ENCODE results near the gene DIS3L. TPM values are rescaled to one million over a fixed set of nuclear protein-coding genes. Genes with fewer than 3 reads are reported as not detected.
"Not testable (repeated sequence)": the region's sequence is repeated elsewhere in the genome, so short reads cannot be mapped to it uniquely, and the experiment has no call there.

DIS3L gene
- polyA plus RNA-seq: 10 to 100 TPM; 27.6 to 38.2 (median 27.8) TPM

DNA sequence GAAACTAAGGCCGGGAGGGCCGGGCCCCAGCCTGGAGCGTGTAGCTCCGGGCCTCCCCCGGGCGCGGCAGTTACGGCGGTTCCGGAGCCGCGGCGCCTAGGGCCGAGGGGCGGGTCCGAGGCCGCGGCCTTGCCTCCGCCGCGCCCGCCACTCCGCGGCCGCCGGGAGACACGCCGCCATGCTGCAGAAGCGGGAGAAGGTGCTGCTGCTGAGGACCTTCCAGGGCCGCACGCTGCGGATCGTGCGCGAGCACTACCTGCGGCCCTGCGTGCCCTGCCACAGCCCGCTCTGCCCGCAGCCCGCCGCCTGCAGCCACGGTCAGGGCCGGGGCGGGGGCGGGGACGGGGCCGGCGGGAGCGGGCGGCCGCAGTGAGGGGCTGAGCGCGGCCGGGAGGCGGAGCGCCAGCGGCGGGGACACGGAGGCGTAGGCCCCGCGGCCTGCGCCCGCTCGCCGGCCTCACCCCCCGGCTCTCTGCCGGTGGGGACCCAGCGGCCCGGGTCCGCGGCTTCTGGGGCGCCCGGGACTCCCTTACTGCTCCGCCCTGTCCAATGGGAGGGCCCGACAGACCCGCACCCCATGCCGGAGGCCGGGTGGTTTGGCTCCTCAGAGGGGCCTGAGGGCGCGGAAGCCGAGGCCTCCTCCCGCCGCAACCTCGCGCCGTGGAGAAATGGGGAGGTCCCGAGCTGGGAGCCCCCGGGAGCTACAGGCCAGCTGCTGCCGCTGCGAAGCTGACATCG lies at the start of gene DIS3L:
DIS3L (plus strand) TSS at position 150 of the 738 bp plus-strand sequence; CDS start at position 179, 29 bp downstream.
- DNase-seq: peak; percentile 71 to 75 (median 73)
- no peaks in the 10 kb centered on the region for H3K9me3 Mint-ChIP-seq
- peak within 1 kb of the TSS; percentile 83 to 91 (median 86) for H3K4me3 Mint-ChIP-seq
- peaks cover 2 to 4% (median 2%) of the 10 kb centered on the region in 3 donors for H3K27me3 Mint-ChIP-seq (ENCODE audit: low read depth in 3 of 3)
- peak within 1 kb of the TSS; percentile 88 to 95 (median 94) for H3K27ac Mint-ChIP-seq
- peaks cover 44 to 45% of the 10 kb centered on the region in 2 donors for H3K4me1 Mint-ChIP-seq
- H3K36me3 Mint-ChIP-seq: peaks cover 0 to 3% (median 0%) of the 10 kb centered on the region in 3 donors

DNA sequence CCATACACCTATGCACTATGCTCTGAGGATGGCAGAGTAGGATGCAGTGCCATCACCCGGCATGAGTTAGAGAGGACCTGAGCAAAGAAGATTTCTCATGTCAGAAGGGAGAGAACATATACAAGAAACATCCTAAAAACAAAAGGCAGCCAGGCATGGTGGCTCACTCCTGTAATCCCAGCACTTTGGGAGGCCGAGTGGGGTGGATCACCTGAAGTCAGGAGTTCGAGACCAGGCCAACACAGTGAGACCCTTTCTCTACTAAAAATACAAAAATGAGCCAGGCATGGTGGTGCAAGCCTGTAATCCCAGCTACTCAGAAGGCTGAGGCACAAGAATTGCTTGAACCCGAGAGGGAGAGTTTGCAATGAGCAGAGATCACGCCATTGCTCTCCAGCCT lies 47.5 kb upstream of the DIS3L start:
- not testable (repeated sequence) for H3K27me3 Mint-ChIP-seq (ENCODE audit: low read depth in 3 of 3); H3K4me3 Mint-ChIP-seq; H3K36me3 Mint-ChIP-seq; H3K9me3 Mint-ChIP-seq; H3K27ac Mint-ChIP-seq; DNase-seq; H3K4me1 Mint-ChIP-seq

DNA sequence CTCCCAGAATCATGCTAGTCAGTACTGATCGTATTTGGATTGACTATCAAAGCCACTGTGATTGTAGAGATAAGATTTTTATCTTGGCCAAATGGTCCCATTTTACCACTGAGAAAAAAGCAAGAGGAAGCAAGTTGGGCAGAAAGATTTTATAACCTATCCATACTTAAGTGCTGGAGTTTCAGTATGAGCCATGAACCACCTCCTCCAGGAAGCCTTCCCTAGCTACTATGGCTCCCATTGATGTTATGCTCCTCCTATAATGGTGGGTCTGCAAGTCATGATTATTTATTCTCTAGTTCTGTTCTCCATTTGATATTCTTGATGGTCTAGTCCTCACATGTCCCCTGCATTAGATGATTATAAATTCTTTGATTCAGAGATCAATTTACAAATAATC lies 46.4 kb upstream of the DIS3L start:
- H3K27me3 Mint-ChIP-seq (ENCODE audit: low read depth in 3 of 3): peaks cover 0 to 13% (median 10%) of the 10 kb centered on the region in 3 donors
- no peak for DNase-seq
- no peaks in the 10 kb centered on the region for H3K9me3 Mint-ChIP-seq
- no peak overlapping the region for H3K4me3 Mint-ChIP-seq
- no peaks in the 10 kb centered on the region for H3K36me3 Mint-ChIP-seq
- H3K27ac Mint-ChIP-seq: no peak overlapping the region
- H3K4me1 Mint-ChIP-seq: peaks cover 6 to 9% of the 10 kb centered on the region in 2 donors

DNA sequence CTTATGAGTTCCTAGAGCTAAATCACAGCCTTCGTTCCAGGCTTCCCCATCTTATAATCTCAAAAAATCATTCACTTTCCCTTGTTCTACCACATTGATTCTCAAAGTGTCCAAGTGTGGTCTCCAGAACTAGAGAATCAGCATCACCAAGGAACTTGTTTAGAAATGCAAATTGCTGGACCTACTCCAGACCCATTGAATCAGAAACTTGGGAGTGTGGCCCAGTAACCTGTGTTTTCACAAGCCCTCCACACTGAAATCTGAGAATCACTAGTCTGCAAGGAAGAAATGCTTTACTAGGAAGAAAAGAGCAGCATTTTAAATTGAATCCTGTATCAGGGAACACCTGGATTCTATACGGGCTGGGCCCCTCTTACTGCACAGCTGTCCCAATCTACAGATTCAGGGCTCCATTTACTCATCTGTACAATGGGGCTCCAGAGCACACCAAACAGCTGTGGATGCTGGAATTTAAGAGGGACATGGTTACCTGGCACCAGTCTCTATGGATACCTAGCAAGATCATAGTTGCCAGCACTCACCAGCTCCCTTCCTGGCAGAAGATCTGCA lies 43.7 kb upstream of the DIS3L start:
- no peak overlapping the region for H3K4me3 Mint-ChIP-seq

DNA sequence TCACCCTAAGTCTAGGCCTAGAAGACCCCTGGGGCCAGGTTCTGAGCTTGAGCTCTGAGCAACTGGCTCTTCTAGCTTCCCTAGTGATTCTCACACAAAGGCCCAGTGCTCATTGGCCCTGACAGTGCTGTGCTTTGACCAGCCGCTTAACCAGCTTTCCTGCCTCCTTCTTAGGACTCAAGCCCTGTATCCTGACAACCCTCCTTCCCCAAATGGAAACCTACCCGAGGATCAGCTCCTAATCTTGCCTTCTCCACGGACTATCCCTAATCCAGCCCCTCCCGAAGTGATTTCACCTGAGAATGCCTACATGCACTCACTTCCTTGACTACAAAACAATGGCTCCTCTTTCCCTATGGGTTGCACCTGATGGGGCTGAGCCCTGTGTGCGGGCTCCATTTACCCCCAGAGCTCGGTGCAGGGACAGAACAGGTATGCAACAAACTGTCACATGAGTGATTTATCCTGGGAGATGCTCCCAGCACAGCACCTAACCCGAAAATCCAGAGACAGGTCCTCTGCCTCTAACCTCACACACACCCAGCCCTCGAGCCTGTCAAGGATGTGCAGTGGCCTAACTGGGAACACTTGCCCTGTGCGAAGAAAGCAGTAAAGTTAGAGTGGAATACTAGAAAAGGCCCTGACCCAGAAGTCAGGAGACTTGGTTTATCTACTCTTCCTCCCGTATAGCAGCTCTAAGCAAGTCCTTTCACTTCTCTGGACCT lies 42.1 kb upstream of the DIS3L start:
- Mint-ChIP-seq H3K27ac (peak overlapping the region in 1 of 6 donors; percentile 29), H3K27me3 (ENCODE audit: low read depth in 3 of 3) (peaks cover 11 to 30% (median 20%) of the 10 kb centered on the region in 3 donors), H3K4me1 (peaks cover 20 to 22% of the 10 kb centered on the region in 2 donors), H3K9me3 (peaks cover 0 to 2% (median 0%) of the 10 kb centered on the region in 6 donors), H3K4me3 (peak overlapping the region; percentile 52 to 76 (median 73)), H3K36me3 (peaks cover 0 to 5% (median 4%) of the 10 kb centered on the region in 3 donors)
- no peak for DNase-seq

More for the DNA sequence above, 43.7 kb upstream of the DIS3L start:
- Mint-ChIP-seq H3K27me3 (ENCODE audit: low read depth in 3 of 3) (peaks cover 6 to 20% (median 17%) of the 10 kb centered on the region in 3 donors), H3K36me3 (peaks cover 0 to 5% (median 4%) of the 10 kb centered on the region in 3 donors), H3K9me3 (peaks cover 0 to 2% (median 0%) of the 10 kb centered on the region in 6 donors), H3K27ac (no peak overlapping the region), H3K4me1 (peaks cover 20 to 22% of the 10 kb centered on the region in 2 donors)
- no peak for DNase-seq

- DNase-seq: peak; percentile 3 to 21 (median 15)
- no peak overlapping the region for H3K27ac Mint-ChIP-seq
- H3K4me3 Mint-ChIP-seq: peak overlapping the region; percentile 54 to 79 (median 76)
- peaks cover 17 to 33% (median 22%) of the 10 kb centered on the region in 3 donors for H3K27me3 Mint-ChIP-seq (ENCODE audit: low read depth in 3 of 3)
- peaks cover 0 to 5% (median 4%) of the 10 kb centered on the region in 3 donors for H3K36me3 Mint-ChIP-seq
- peaks cover 20 to 22% of the 10 kb centered on the region in 2 donors for H3K4me1 Mint-ChIP-seq
- H3K9me3 Mint-ChIP-seq: peaks cover 0 to 2% (median 0%) of the 10 kb centered on the region in 6 donors
These were observed 41.3 kb upstream of the DIS3L start for GRCh38 chr15:66251790-66252684.

DNA sequence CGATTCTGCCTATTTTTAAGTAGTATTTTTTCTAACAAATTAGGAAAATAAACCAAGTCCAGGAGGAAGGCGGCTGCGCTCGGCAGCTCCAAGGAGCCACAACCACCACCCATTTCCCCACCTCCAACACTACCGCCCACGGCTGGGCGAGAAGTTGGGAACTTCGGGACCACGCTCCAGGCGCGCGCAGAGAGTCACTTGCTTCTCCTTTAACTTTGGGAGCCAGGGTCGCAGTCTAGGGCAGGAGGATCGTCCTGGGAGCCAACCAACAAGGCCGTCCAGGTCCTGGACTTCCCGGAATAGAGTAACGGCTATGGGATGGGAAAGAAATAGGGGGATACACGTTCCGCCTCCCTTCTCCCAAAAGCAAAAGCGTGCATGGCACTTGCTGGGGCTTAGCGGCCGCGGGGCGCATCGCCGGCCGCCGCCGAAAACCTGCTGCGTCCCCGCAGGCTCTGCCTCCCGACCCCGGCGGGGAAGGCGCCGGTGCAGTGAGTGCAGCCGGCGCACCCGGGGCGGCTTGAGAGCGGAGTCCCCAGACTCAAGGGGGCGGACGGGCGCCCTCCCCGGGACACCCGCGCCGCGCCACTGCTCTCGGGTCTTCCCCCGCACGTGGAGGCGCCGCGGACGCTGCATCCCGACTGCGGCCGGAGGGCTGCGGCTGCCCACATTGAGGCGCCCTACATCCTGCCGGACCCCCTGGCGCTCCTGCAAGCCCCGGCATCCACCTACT lies 40.5 kb upstream of the DIS3L start:
- Mint-ChIP-seq H3K36me3 (peaks cover 0 to 5% (median 4%) of the 10 kb centered on the region in 3 donors), H3K27me3 (ENCODE audit: low read depth in 3 of 3) (peaks cover 17 to 37% (median 25%) of the 10 kb centered on the region in 3 donors), H3K27ac (no peak overlapping the region), H3K4me1 (peaks cover 20 to 22% of the 10 kb centered on the region in 2 donors), H3K9me3 (peaks cover 0 to 2% (median 0%) of the 10 kb centered on the region in 6 donors), H3K4me3 (peak overlapping the region; percentile 51 to 79 (median 76))
- DNase-seq: peak; percentile 3 to 10 (median 7)

GRCh38 chr15:66253418-66254088 lies 39.8 kb upstream of the DIS3L start, which contains the start of gene MEGF11:
Gene MEGF11, minus strand, starts transcription at chr15:66253750. Its CDS starts 125,347 bp downstream, at chr15:66128403.
- Mint-ChIP-seq H3K27me3 (ENCODE audit: low read depth in 3 of 3) (peaks cover 17 to 37% (median 25%) of the 10 kb centered on the region in 3 donors), H3K4me3 (peak within 1 kb of the TSS; percentile 77 to 89 (median 80)), H3K36me3 (peaks cover 0 to 5% (median 4%) of the 10 kb centered on the region in 3 donors), H3K9me3 (peaks cover 0 to 2% (median 0%) of the 10 kb centered on the region in 6 donors), H3K4me1 (peaks cover 20 to 22% of the 10 kb centered on the region in 2 donors), H3K27ac (no peak within 1 kb of the TSS)
- no peak for DNase-seq

DNA sequence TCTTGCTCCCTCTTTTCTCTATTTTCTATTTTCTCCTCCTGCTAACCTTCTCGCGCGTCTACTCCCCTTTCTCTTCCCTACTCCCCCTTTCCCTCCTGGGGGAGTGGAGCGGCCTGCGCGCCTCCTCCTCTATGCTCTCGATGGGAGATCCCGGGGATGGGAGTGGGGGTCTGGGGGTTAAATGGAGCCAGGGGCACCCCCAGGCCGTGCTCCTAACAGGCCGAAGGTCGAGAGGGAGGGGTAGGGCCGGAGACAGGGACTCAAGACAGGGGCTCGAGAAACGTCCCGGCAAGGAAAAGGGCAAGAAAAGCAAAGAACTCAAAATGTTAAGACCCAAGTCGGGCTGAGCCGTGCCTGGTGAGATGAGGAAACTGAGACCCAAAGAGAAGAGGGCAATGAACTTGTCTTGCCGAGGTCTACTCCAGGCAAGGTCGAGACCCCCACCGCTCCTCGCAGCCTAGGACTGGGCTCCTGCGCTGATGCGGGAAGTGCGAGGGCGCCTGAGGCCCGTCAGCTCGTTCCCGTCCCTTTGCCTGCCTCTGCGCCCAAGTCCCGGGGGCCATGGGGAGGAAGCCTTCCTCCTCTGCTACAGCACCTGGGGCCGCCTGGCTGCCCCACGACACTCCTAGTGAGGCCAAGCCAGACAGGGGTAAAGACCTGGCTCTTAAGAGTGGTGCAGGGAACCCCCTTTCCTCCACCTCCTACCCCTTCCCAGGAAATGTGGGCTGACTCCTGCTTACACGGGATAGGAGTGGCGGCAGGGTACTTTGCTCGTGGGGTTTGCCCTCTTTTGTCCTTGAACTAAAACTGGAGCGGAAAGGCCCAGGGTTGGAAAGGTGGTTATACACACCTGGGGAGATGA lies 39.0 kb upstream of the DIS3L start:
- Mint-ChIP-seq H3K27me3 (ENCODE audit: low read depth in 3 of 3) (peaks cover 17 to 37% (median 25%) of the 10 kb centered on the region in 3 donors), H3K36me3 (peaks cover 0 to 5% (median 4%) of the 10 kb centered on the region in 3 donors), H3K27ac (no peak overlapping the region), H3K9me3 (peaks cover 0 to 2% (median 0%) of the 10 kb centered on the region in 6 donors), H3K4me3 (peak overlapping the region; percentile 76 to 89 (median 80)), H3K4me1 (peaks cover 20 to 22% of the 10 kb centered on the region in 2 donors)
- DNase-seq: no peak

DNA sequence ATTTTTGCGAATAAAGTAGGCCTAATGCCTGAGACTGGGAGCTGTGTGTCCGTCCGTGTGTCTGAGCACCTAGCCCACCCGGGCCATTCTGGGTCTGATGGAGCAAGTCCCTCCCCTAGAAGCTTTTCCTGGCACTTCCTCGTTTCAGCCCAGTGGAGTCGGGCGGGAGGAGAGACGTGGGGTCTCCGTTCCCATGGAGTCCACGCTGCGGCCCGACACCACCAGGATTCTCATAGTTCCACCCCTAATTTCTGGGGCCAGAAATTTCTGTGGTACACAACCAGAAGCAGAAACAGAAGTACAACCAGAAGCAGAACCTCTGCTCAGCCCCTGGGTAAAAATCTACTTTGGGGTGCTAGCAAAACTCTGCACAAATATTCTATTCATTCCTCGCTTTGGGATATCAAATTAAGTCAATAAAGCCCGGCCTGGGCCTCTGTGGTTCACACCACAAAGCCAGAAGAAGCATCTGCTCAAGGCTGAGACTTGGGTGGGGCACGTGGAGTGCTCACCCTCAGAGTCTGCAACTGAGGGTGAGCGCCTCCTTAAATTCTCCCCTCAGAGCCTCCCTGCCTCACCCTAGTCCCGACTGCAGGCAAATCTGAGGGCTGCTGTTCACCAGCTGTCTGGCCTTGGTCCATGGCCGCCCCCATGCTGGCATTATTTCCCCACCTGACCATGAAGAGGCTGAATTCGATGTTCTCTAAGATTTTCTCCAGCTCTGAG lies 38.3 kb upstream of the DIS3L start:
- Mint-ChIP-seq H3K36me3 (peaks cover 0 to 5% (median 4%) of the 10 kb centered on the region in 3 donors), H3K27ac (no peak overlapping the region), H3K27me3 (ENCODE audit: low read depth in 3 of 3) (peaks cover 17 to 37% (median 25%) of the 10 kb centered on the region in 3 donors), H3K4me3 (peak overlapping the region in 2 of 5 donors; percentile 38), H3K4me1 (peaks cover 20 to 22% of the 10 kb centered on the region in 2 donors), H3K9me3 (peaks cover 0 to 2% (median 0%) of the 10 kb centered on the region in 6 donors)
- DNase-seq: no peak
